CD4-positive, alpha-beta memory T cell (primary cell): ENCODE measurements around the gene SYNCRIP. TPM values are rescaled to one million over a fixed set of nuclear protein-coding genes. Genes with fewer than 3 reads are reported as not detected.
A peak's percentile ranks its signal among the peaks of the same experiment; 100 is the strongest.

ENCODE experiments used
- CTCF ChIA-PET: fragments of 350-600 bp; sonication (Branson Sonifier 250); formaldehyde crosslinking; loops from one replicate; lab custom pipeline; 2021; ENCODE audit warnings: inconsistent platforms; ENCODE audit not compliant: partially characterized antibody; lab: Charles Lee
- POLR2A ChIA-PET: fragments of 350-600 bp; sonication (Branson Sonifier 250); formaldehyde crosslinking; loops from one replicate; lab custom pipeline; 2021; ENCODE audit not compliant: partially characterized antibody; lab: Charles Lee
- DNase-seq, 5 donors: peaks; one replicate each; pipeline versions ENCODE4 v3.0.0 to v3.0.0-alpha.2; 2020 to 2022; ENCODE audit warnings: mixed read lengths in 1 of 5
- H3K27ac ChIP-seq: one replicate; pipeline ENCODE4 v1.7.0; 2013; ENCODE audit warnings: low read depth, low read length
- H3K27me3 ChIP-seq: 2 replicates; pipeline ENCODE4 v1.7.0; 2013; ENCODE audit warnings: mild to moderate bottlenecking, low read length, moderate library complexity; ENCODE audit not compliant: insufficient read depth
- H3K36me3 ChIP-seq: 2 replicates; pipeline ENCODE4 v1.7.0; 2013; ENCODE audit warnings: mild to moderate bottlenecking, low read length, moderate library complexity; ENCODE audit not compliant: insufficient read depth
- H3K4me1 ChIP-seq: 2 replicates; pipeline ENCODE4 v1.7.0; 2013; ENCODE audit warnings: mild to moderate bottlenecking, low read length, moderate library complexity; ENCODE audit not compliant: insufficient read depth
- H3K4me3 ChIP-seq, 2 donors: one replicate each; pipeline ENCODE4 v1.7.0; 2013; ENCODE audit warnings: low read length in 2 of 2, mild to moderate bottlenecking in 1 of 2
- H3K9me3 ChIP-seq, 2 donors: one replicate each; pipeline ENCODE4 v1.7.0; 2013; ENCODE audit warnings: low read length in 2 of 2, control low read depth in 1 of 2; ENCODE audit not compliant: control insufficient read depth in 1 of 2
- H3K27ac Mint-ChIP-seq, 7 donors: one replicate each; pipeline ENCODE4 v1.8.0; 2020 to 2021; ENCODE audit warnings: mixed read lengths in 7 of 7, mild to moderate bottlenecking in 6 of 7, inconsistent platforms in 3 of 7, moderate library complexity in 3 of 7
- H3K27me3 Mint-ChIP-seq, 2 donors: one replicate each; pipeline ENCODE4 v1.8.0; 2020 to 2021; ENCODE audit warnings: mixed read lengths in 2 of 2
- H3K36me3 Mint-ChIP-seq, 2 donors: one replicate each; pipeline ENCODE4 v1.8.0; 2020 to 2021; ENCODE audit warnings: mixed read lengths in 2 of 2, inconsistent platforms in 1 of 2, mild to moderate bottlenecking in 1 of 2
- H3K4me1 Mint-ChIP-seq, 4 donors: one replicate each; pipeline ENCODE4 v1.8.0; 2020 to 2021; ENCODE audit warnings: mixed read lengths in 4 of 4, mild to moderate bottlenecking in 1 of 4
- H3K4me3 Mint-ChIP-seq, 8 donors: one replicate each; pipeline ENCODE4 v1.8.0; 2020 to 2021; ENCODE audit warnings: mixed read lengths in 8 of 8, mild to moderate bottlenecking in 7 of 8, moderate library complexity in 6 of 8, inconsistent platforms in 3 of 8
- H3K9me3 Mint-ChIP-seq, 8 donors: one replicate each; pipeline ENCODE4 v1.8.0; 2020 to 2021; ENCODE audit warnings: mixed read lengths in 8 of 8, mild to moderate bottlenecking in 5 of 8, inconsistent platforms in 3 of 8, moderate library complexity in 1 of 8
- intact Hi-C: fragments of 100-400 bp; cut with micrococcal nuclease; formaldehyde crosslinking; loops from one replicate; pipeline ENCODE4 v1.15.1; 2023
- polyA plus RNA-seq, 2 donors: library from polyadenylated mRNA; unstranded; fragments of 300-500 nt; fragmentation: Illumina TruSeq; gene quantifications; one replicate each; pipeline ENCODE4 v1.2.3, GENCODE V29; 2021
- total RNA-seq, 2 experiments: library from RNA; stranded (reverse); gene quantifications; one replicate each; pipeline ENCODE4 v1.2.3, GENCODE V29; 2021

SYNCRIP gene
- total and polyA plus RNA-seq, 4 experiments from 2014 or later, result 52.1 to 94.1 (median 82.8) TPM

DNA sequence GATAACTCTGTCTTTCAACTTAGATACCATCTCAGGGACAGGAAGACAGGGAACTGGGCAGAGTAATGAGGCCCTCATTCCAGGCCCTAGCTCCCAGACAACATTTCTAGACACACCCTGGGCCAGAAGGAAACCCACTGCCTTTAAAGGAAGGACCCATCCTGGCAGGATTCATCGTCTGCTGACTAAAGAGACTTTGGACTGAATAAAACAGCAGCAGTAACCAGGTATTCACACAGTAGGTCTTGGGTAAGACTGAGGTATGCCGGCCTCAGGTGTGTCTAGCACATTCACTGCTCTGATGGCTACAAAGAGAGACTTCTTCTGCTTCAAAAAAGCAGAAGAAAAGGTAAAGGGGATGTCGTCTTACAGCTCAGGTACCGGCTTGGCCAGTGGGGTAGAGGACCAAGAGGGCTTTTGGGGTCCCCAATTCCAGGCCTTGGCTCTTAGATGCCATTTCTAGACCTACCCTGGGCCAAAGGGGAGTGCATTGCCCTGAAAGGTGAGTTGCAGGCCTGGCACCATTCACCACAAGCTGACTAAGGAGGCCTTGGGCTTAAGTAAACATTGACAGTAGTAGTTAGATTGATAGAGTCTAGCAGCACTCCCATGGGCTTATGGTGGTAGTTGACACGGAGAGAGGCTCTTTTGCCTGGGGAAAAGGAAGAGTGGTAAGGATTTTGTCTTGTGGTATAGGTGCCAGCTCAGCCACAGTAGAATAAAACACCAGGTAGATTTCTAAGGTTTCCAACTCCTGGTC, 62.4 kb downstream of the SYNCRIP start:
- H3K4me3 Mint-ChIP-seq, result peak overlapping the region in 1 of 8 donors; percentile 26

DNA sequence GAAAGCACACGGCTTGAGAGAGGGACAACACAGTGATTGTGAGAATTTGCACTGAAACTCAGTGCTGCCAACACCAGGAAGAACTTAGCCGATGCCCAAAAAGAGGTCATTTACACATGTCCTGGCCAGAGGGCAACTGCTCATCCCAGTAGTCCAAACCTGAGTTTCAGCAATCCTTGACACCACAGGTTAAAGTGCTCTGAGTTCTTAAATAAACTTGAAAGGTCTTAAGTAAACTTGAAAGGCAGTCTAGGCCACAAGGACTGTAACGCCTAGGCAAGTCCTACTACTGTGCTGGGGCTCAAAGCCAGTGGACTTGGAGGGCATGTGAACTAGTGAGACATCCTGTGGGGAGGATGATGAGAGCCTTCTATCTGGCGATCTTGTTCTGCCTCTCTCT, 63.1 kb downstream of the SYNCRIP start:
- H3K4me1 ChIP-seq, result peaks cover 25% of the 10 kb centered on the region
- H3K4me1 Mint-ChIP-seq, result peaks cover 28 to 30% (median 29%) of the 10 kb centered on the region in 4 donors
- ChIA-PET CTCF (no interaction called here), POLR2A (interaction anchor here (3.1 kb wide), 1 partner anchor 14 kb away, joined by 11 read pairs; the partner anchor contains the start of gene SNX14)
- DNase-seq, result no peak
- H3K9me3 ChIP-seq, result no peaks in the 10 kb centered on the region
- no peak overlapping the region for H3K4me3 ChIP-seq
- peak overlapping the region in 2 of 8 donors; percentile 4 to 26 for H3K4me3 Mint-ChIP-seq
- peak overlapping the region in 2 of 7 donors; percentile 39 to 53 for H3K27ac Mint-ChIP-seq
- peaks cover 42% of the 10 kb centered on the region in 2 donors for H3K36me3 Mint-ChIP-seq
- H3K27me3 ChIP-seq, result no peaks in the 10 kb centered on the region
- H3K27ac ChIP-seq, result no peak overlapping the region
- H3K9me3 Mint-ChIP-seq, result peaks cover 3 to 35% (median 26%) of the 10 kb centered on the region in 8 donors
- peaks cover 8% of the 10 kb centered on the region for H3K36me3 ChIP-seq
- intact Hi-C loops, result no loop called here
- no peaks in the 10 kb centered on the region for H3K27me3 Mint-ChIP-seq

More for the DNA sequence above, 62.4 kb downstream of the SYNCRIP start:
- peaks cover 24% of the 10 kb centered on the region for H3K4me1 ChIP-seq
- H3K9me3 Mint-ChIP-seq, result peaks cover 3 to 36% (median 29%) of the 10 kb centered on the region in 8 donors
- CTCF ChIA-PET, result no interaction called here
- H3K27me3 Mint-ChIP-seq, result no peaks in the 10 kb centered on the region
- no peak overlapping the region for H3K27ac ChIP-seq
- intact Hi-C loops, result no loop called here
- DNase-seq, result no peak
- peak overlapping the region in 1 of 7 donors; percentile 44 for H3K27ac Mint-ChIP-seq
- POLR2A ChIA-PET, result interaction anchor here (0.8 to 3.1 kb wide), 3 partner anchors 13 to 98 kb away, joined by 3 to 11 read pairs (median 3); partner anchors contain the start of gene SNX14
- peaks cover 8% of the 10 kb centered on the region for H3K36me3 ChIP-seq
- H3K4me3 ChIP-seq, result no peak overlapping the region
- H3K36me3 Mint-ChIP-seq, result peaks cover 47 to 50% of the 10 kb centered on the region in 2 donors
- H3K9me3 ChIP-seq, result no peaks in the 10 kb centered on the region
- peaks cover 26 to 35% (median 29%) of the 10 kb centered on the region in 4 donors for H3K4me1 Mint-ChIP-seq
- no peaks in the 10 kb centered on the region for H3K27me3 ChIP-seq

DNA sequence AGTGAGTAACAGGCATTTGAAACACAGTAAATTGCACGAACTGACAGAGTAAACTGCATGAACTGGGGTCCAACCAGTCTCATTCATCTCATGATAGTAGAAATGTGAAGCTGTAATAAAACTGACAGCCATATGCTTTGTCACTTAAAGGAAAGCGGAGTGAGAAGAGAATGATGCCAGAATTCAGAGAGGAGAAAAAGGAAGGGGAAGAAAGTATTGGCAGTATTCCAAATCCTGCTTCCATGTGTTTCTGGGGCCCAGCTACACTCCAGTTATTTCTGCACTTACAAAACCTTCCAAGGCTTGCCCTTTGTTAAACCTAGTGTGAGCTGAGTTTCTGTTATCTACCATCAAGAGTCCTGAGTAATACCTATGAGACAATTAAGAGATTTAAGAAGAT, 66.2 kb downstream of the SYNCRIP start:
- Mint-ChIP-seq H3K36me3 (peaks cover 17 to 28% of the 10 kb centered on the region in 2 donors), H3K27ac (no peak overlapping the region), H3K27me3 (no peaks in the 10 kb centered on the region), H3K4me3 (no peak overlapping the region), H3K9me3 (peaks cover 0 to 9% (median under 1%) of the 10 kb centered on the region in 8 donors), H3K4me1 (peaks cover 14 to 20% (median 18%) of the 10 kb centered on the region in 4 donors)
- peaks cover 25% of the 10 kb centered on the region for H3K4me1 ChIP-seq
- DNase-seq, result no peak
- no peak overlapping the region for H3K27ac ChIP-seq
- H3K36me3 ChIP-seq, result peaks cover 12% of the 10 kb centered on the region
- H3K4me3 ChIP-seq, result no peak overlapping the region
- no peaks in the 10 kb centered on the region for H3K27me3 ChIP-seq
- intact Hi-C loops, result no loop called here
- CTCF ChIA-PET, result interaction anchor here (0.6 kb wide), 1 partner anchor 19 kb away, joined by 3 read pairs; no protein-coding TSS in a partner anchor
- POLR2A ChIA-PET, result no interaction called here
- no peaks in the 10 kb centered on the region for H3K9me3 ChIP-seq

DNA sequence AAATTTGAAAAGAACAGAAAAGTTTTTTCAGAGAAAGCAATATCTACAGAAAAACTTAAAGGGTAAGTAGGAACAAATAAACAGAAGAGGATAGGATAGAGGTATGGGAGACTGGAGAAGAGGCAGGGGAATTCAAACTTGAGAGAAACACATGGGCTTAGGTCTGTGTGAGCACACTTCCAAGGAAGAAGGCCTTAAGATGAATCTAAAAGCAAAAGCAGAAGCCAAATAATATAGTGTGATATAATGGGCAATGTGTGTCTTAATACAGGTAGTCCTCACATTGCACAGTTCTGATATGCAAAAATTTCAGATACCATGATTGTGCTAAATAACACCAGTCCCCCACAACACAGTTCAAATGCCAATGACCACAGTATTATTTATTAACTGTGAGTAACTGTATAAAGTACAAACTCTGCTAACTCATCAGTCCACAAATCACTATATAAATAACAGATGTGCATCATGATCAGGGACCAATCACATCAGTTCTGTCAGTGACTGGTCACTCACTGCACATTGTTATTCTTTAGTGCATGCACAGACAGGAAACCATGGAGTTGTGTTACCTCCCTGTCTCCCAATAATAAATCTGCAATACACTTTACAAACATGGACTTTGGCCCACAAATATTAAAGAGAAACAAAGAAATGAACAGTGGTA, 67.6 kb downstream of the SYNCRIP start:
- peaks cover 24% of the 10 kb centered on the region for H3K4me1 ChIP-seq
- H3K9me3 ChIP-seq, result no peaks in the 10 kb centered on the region
- H3K27me3 ChIP-seq, result no peaks in the 10 kb centered on the region
- H3K36me3 ChIP-seq, result peaks cover 9% of the 10 kb centered on the region
- ChIA-PET POLR2A (no interaction called here), CTCF (no interaction called here)
- no peak for DNase-seq
- Mint-ChIP-seq H3K27ac (peak overlapping the region in 3 of 7 donors; percentile 5 to 72 (median 18)), H3K9me3 (no peaks in the 10 kb centered on the region), H3K4me3 (no peak overlapping the region), H3K36me3 (peaks cover 10 to 25% of the 10 kb centered on the region in 2 donors), H3K27me3 (no peaks in the 10 kb centered on the region), H3K4me1 (peaks cover 6 to 20% (median 11%) of the 10 kb centered on the region in 4 donors)
- no peak overlapping the region for H3K4me3 ChIP-seq
- intact Hi-C loops, result no loop called here
- no peak overlapping the region for H3K27ac ChIP-seq

DNA sequence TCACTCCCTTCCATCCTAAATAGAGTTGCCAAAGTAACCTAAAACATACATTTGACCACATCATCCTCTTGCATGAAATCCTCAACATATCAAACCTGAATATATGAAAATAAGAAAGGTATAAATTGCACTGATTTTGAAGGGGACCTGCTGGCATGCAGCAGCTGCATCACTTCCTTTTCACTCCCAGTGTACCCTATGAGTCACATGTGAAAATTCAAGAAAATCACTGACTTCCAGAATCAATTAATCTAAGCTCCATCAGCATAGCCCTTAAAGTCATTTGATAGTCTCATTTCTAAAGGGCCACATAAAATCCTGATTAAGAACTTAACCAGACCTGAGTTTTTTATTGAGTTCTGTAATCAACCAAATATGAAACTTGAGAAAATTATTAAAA, 73.4 kb downstream of the SYNCRIP start:
- Mint-ChIP-seq H3K4me1 (peaks cover 0 to 8% (median 3%) of the 10 kb centered on the region in 4 donors), H3K4me3 (no peak overlapping the region), H3K27me3 (no peaks in the 10 kb centered on the region), H3K27ac (no peak overlapping the region), H3K9me3 (peaks cover 0 to 1% (median 0%) of the 10 kb centered on the region in 8 donors), H3K36me3 (peaks cover 32 to 56% of the 10 kb centered on the region in 2 donors)
- H3K27ac ChIP-seq, result no peak overlapping the region
- H3K27me3 ChIP-seq, result no peaks in the 10 kb centered on the region
- intact Hi-C loops, result no loop called here
- H3K36me3 ChIP-seq, result peaks cover 9% of the 10 kb centered on the region
- CTCF ChIA-PET, result interaction anchor here (0.7 kb wide), 1 partner anchor 24 kb away, joined by 3 read pairs; no protein-coding TSS in a partner anchor
- DNase-seq, result no peak
- no peaks in the 10 kb centered on the region for H3K4me1 ChIP-seq
- H3K9me3 ChIP-seq, result no peaks in the 10 kb centered on the region
- POLR2A ChIA-PET, result interaction anchor here (1.5 to 1.7 kb wide), 2 partner anchors 24 to 109 kb away, joined by 4 to 5 read pairs; partner anchors contain the start of gene SNX14
- no peak overlapping the region for H3K4me3 ChIP-seq

DNA sequence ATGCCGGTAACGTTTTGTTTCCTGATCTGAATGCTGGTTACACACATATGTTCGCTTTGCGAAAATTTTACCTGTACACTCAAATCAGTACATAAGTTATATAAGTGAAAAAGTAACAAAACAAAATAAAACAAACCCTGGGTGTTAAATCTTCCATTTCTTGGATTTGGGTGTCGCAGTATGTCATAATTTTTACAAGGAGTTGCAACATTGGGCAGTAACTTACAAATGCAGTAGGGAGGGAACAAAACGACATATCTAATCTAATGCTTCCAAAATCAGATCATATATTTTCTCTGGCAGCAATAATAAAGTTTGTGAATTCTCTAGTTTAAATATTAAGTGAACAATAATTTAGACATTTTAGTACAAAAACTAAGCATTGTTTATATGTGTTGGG, 74.3 kb downstream of the SYNCRIP start:
- intact Hi-C loops, result no loop called here
- CTCF ChIA-PET, result no interaction called here

More for the DNA sequence above, 74.3 kb downstream of the SYNCRIP start:
- DNase-seq, result no peak
- Histone ChIP-seq H3K4me3 (no peak overlapping the region), H3K4me1 (no peaks in the 10 kb centered on the region), H3K27me3 (no peaks in the 10 kb centered on the region), H3K9me3 (no peaks in the 10 kb centered on the region), H3K36me3 (peaks cover 9% of the 10 kb centered on the region), H3K27ac (no peak overlapping the region)
- Mint-ChIP-seq H3K4me1 (peaks cover 0 to 6% (median 3%) of the 10 kb centered on the region in 4 donors), H3K27me3 (no peaks in the 10 kb centered on the region), H3K36me3 (peaks cover 38 to 60% of the 10 kb centered on the region in 2 donors), H3K9me3 (peaks cover 0 to 3% (median 0%) of the 10 kb centered on the region in 8 donors), H3K27ac (no peak overlapping the region), H3K4me3 (no peak overlapping the region)
- POLR2A ChIA-PET, result no interaction called here
